Neuronal stem cell (in vitro differentiated cells): Measurements from ENCODE around the gene USHBP1.
A peak's percentile ranks its signal among the peaks of the same experiment; 100 is the strongest.

Experiments
- DNase-seq: peaks from one replicate; pipeline ENCODE4 v3.0.0-alpha.2; 2013; ENCODE audit warnings: low spot score
- H2AFZ ChIP-seq: one replicate; pipeline ENCODE4 v1.6.1; 2013; ENCODE audit warnings: mild to moderate bottlenecking, low read length, inconsistent platforms
- H2AK5ac ChIP-seq: 2 replicates; pipeline ENCODE4 v1.6.1; 2013; ENCODE audit warnings: low read depth, mild to moderate bottlenecking, inconsistent platforms, low read length, moderate library complexity, mixed read lengths
- H2BK120ac ChIP-seq: 2 replicates; pipeline ENCODE4 v1.6.1; 2013; ENCODE audit warnings: low read depth, mild to moderate bottlenecking, inconsistent platforms, low read length, moderate library complexity, mixed read lengths
- H2BK12ac ChIP-seq: one replicate; pipeline ENCODE4 v1.6.1; 2013; ENCODE audit warnings: low read length, inconsistent platforms
- H2BK15ac ChIP-seq: 2 replicates; pipeline ENCODE4 v1.6.1; 2013; ENCODE audit warnings: mild to moderate bottlenecking, low read length, inconsistent platforms, mixed read lengths
- H2BK5ac ChIP-seq: one replicate; pipeline ENCODE4 v1.6.1; 2013; ENCODE audit warnings: inconsistent platforms, mild to moderate bottlenecking, low read length, moderate library complexity
- H3K14ac ChIP-seq: one replicate; pipeline ENCODE4 v1.6.1; 2013; ENCODE audit warnings: low read length, inconsistent platforms
- H3K18ac ChIP-seq: 2 replicates; pipeline ENCODE4 v1.6.1; 2013; ENCODE audit warnings: low read length, inconsistent platforms
- H3K23ac ChIP-seq: 2 replicates; pipeline ENCODE4 v1.6.1; 2013; ENCODE audit warnings: low read depth, mild to moderate bottlenecking, mixed read lengths, low read length, inconsistent platforms; ENCODE audit not compliant: poor library complexity
- H3K27ac ChIP-seq: replicated peaks from 3 replicates; pipeline ENCODE4 v1.5.1; 2013; ENCODE audit warnings: low read length, inconsistent platforms
- H3K27me3 ChIP-seq, 3 experiments: 2 replicates each; pipeline ENCODE4 v1.6.1; 2013; ENCODE audit warnings: low read length in 3 of 3, mild to moderate bottlenecking in 2 of 3, inconsistent platforms in 1 of 3, low read depth in 1 of 3, mixed read lengths in 1 of 3, moderate library complexity in 1 of 3; ENCODE audit not compliant: control insufficient read depth in 3 of 3, insufficient read depth in 3 of 3
- H3K36me3 ChIP-seq, 2 donors: replicated peaks in 1 of 2; 2 replicates each; pipeline ENCODE4 v1.6.1; 2013; ENCODE audit warnings: low read length in 2 of 2; ENCODE audit not compliant: control insufficient read depth in 2 of 2, insufficient read depth in 2 of 2
- H3K4ac ChIP-seq: 2 replicates; pipeline ENCODE4 v1.6.1; 2013; ENCODE audit warnings: inconsistent platforms, mild to moderate bottlenecking, low read length, moderate library complexity
- H3K4me1 ChIP-seq, 2 donors: 1 replicate in 1 of 2; 2 replicates in 1 of 2; pipeline ENCODE4 v1.6.1; 2013; ENCODE audit warnings: low read length in 2 of 2, low read depth in 1 of 2; ENCODE audit not compliant: control insufficient read depth in 2 of 2, insufficient read depth in 1 of 2
- H3K4me2 ChIP-seq: one replicate; pipeline ENCODE4 v1.6.1; 2013; ENCODE audit warnings: mild to moderate bottlenecking, low read length, inconsistent platforms; ENCODE audit not compliant: insufficient read depth, poor library complexity, severe bottlenecking
- H3K4me3 ChIP-seq, 2 donors: 2 replicates each; pipeline ENCODE4 v1.5.1; 2013; ENCODE audit warnings: low read length in 2 of 2, mild to moderate bottlenecking in 2 of 2, inconsistent platforms in 1 of 2, moderate library complexity in 1 of 2
- H3K79me1 ChIP-seq: one replicate; pipeline ENCODE4 v1.6.1; 2013; ENCODE audit warnings: low read depth, mild to moderate bottlenecking, inconsistent platforms, low read length, moderate library complexity
- H3K9ac ChIP-seq: one replicate; pipeline ENCODE4 v1.6.1; 2013; ENCODE audit warnings: mild to moderate bottlenecking, low read depth, low read length, inconsistent platforms; ENCODE audit not compliant: poor library complexity
- H3K9me3 ChIP-seq, 2 donors: replicated peaks in 1 of 2; 2 replicates each; pipeline versions ENCODE3 to v1.6.1; 2013; ENCODE audit warnings: low read length in 2 of 2, mild to moderate bottlenecking in 2 of 2, inconsistent platforms in 1 of 2, low read depth in 1 of 2, mixed read lengths in 1 of 2, moderate library complexity in 1 of 2; ENCODE audit not compliant: control insufficient read depth in 2 of 2, insufficient read depth in 1 of 2
- H4K8ac ChIP-seq: one replicate; pipeline ENCODE4 v1.6.1; 2013; ENCODE audit warnings: low read depth, mild to moderate bottlenecking, inconsistent platforms, low read length, moderate library complexity
- H4K91ac ChIP-seq: one replicate; pipeline ENCODE4 v1.6.1; 2013; ENCODE audit warnings: low read length, low read depth, mild to moderate bottlenecking, inconsistent platforms; ENCODE audit not compliant: poor library complexity
- WGBS, 2 donors: extraction: QIAGEN DNeasy Blood & Tissue Kit; methylation state at CpG; one replicate each; pipeline ENCODE4 v1.1.7; 2013; ENCODE audit warnings: missing lambda C conversion rate in 2 of 2, mixed read lengths in 1 of 2; ENCODE audit not compliant: insufficient read length in 2 of 2, insufficient replicate concordance in 1 of 2; ENCODE audit errors: extremely low coverage in 2 of 2; 5-methylcytosine and 5-hydroxymethylcytosine counted together

USHBP1 gene

DNA sequence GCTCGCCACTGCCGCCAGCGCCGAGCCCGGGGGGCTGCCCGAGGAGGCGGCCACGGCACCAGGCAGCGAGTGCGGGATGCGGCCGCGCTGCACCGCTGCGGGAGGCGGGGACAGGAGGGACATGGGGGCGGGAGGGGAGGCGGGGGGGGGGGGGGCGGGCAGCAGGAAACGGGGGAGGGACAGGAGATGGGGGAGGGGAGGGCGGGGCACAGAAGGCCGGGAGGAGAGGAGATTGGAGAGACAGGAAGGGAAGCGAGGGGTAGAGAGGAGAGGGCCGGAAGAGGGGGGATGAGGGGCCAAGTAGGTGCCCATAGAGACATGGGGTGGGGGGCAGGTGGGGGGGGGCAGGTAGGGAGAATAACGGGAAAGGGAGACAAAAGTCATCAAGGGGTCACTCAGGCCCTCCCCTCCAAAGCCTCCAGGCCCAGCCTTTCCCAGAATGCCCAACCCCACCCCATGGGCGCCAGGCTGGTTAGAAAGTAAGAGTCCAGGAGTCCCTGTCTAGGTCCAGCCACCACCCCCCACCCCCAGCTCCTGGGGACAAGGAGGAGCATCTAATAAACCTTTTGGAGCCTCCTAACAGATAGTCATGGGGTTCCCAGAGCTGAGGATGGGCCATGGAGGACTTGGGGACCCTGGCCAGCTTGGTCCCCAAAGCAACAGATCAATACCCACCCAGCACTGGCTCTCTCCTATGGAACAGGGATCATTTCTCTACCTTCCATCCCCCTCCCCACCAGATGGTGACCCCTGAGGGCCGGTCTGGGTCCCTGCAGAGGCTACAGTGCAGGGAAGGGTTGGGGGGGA is 28.4 kb downstream of the USHBP1 start:
- H2AK5ac ChIP-seq = peak overlapping the region; percentile 2
- peak overlapping the region; percentile 96 for H3K18ac ChIP-seq
- peak overlapping the region; percentile 97 for H3K14ac ChIP-seq
- H3K27me3 ChIP-seq = no peaks in the 10 kb centered on the region
- no peak overlapping the region for H3K4ac ChIP-seq
- H2AFZ ChIP-seq = no peak overlapping the region
- no peaks in the 10 kb centered on the region for H3K9me3 ChIP-seq
- no peak for DNase-seq
- peak overlapping the region; percentile 95 for H2BK5ac ChIP-seq
- no peak overlapping the region for H4K8ac ChIP-seq
- peak overlapping the region; percentile 98 for H3K23ac ChIP-seq
- H3K79me1 ChIP-seq = peaks cover 20% of the 10 kb centered on the region
- H2BK15ac ChIP-seq = no peak overlapping the region
- H3K4me1 ChIP-seq = peaks cover 11 to 12% of the 10 kb centered on the region in 2 donors
- no peak overlapping the region for H2BK12ac ChIP-seq
- H4K91ac ChIP-seq = no peak overlapping the region
- peak overlapping the region; percentile 96 for H3K9ac ChIP-seq
- WGBS, 2 donors = no CpG with 5 or more reads among the region's 27 CpGs
- peaks cover 18 to 79% of the 10 kb centered on the region in 2 donors for H3K36me3 ChIP-seq
- H2BK120ac ChIP-seq = peak overlapping the region; percentile 87
- H3K27ac ChIP-seq = peak overlapping the region; percentile 85
- H3K4me2 ChIP-seq = peak overlapping the region; percentile 93
- H3K4me3 ChIP-seq = peak overlapping the region; percentile 9 to 93

DNA sequence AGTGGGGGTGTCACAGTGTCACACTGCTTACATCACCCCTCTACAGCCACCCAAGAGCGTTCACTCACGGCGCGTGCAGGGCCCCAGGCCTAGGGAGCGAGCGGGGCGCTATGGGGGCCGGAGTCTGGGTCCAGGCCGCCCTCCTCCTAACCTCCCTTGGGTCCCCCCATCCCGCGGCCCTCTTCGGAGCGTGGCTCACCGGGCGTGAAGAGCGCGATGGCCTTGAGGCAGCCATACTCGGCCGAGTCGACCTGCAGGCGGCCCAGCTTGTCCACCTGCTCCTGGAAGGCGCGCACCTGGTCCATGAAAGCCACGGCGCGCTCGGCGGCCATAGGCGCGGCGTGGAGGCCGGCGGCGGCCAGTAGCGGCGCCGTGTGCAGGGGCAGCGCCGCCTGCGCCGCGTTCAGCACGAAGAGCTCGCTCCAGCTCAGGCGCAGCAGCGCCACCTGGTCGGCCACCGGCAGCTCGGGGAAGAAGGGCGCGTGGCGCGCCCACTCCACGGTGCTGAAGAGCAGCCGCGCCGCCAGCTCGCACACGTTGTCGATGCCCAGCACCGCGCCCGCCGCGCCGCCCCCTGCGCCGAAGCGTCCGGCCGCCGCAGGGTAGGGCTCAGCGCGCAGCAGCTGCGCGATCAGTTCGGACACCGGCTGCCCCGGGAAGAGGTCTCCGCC is 29.1 kb downstream of the USHBP1 start:
- peak overlapping the region; percentile 95 for H2BK5ac ChIP-seq
- peak overlapping the region; percentile 9 to 93 for H3K4me3 ChIP-seq
- H3K14ac ChIP-seq = peak overlapping the region; percentile 97
- H4K91ac ChIP-seq = no peak overlapping the region
- peak overlapping the region; percentile 94 for H2BK12ac ChIP-seq
- H2AFZ ChIP-seq = no peak overlapping the region
- H2AK5ac ChIP-seq = peak overlapping the region; percentile 96
- peak overlapping the region; percentile 72 for H4K8ac ChIP-seq
- H3K4me2 ChIP-seq = peak overlapping the region; percentile 93
- H3K18ac ChIP-seq = peak overlapping the region; percentile 96
- H2BK120ac ChIP-seq = peak overlapping the region; percentile 87
- H3K9me3 ChIP-seq = no peaks in the 10 kb centered on the region
- peak overlapping the region; percentile 85 for H3K27ac ChIP-seq
- peak; percentile 74 for DNase-seq
- no peaks in the 10 kb centered on the region for H3K27me3 ChIP-seq
- peak overlapping the region; percentile 96 for H3K9ac ChIP-seq
- peaks cover 17% of the 10 kb centered on the region for H3K79me1 ChIP-seq
- WGBS, 2 donors = no CpG with 5 or more reads among the region's 80 CpGs
- peaks cover 6 to 11% of the 10 kb centered on the region in 2 donors for H3K4me1 ChIP-seq
- H3K23ac ChIP-seq = peak overlapping the region; percentile 98
- peaks cover 18 to 79% of the 10 kb centered on the region in 2 donors for H3K36me3 ChIP-seq
- peak overlapping the region; percentile 76 for H3K4ac ChIP-seq
- H2BK15ac ChIP-seq = peak overlapping the region; percentile 89

GRCh38 chr19:17234911-17235299 is 29.6 kb downstream of the USHBP1 start:
- Histone ChIP-seq H3K27me3 (no peaks in the 10 kb centered on the region), H4K8ac (peak overlapping the region; percentile 72), H4K91ac (no peak overlapping the region), H3K9ac (peak overlapping the region; percentile 96), H3K23ac (peak overlapping the region; percentile 98), H3K4me2 (peak overlapping the region; percentile 93), H3K4ac (no peak overlapping the region), H3K14ac (peak overlapping the region; percentile 97), H3K4me1 (peaks cover 4 to 11% of the 10 kb centered on the region in 2 donors), H2AK5ac (peak overlapping the region; percentile 96), H3K9me3 (no peaks in the 10 kb centered on the region), H3K4me3 (peak overlapping the region in 1 of 2 donors; percentile 93), H2BK120ac (peak overlapping the region; percentile 54), H3K27ac (peak overlapping the region; percentile 85), H2BK12ac (peak overlapping the region; percentile 73), H3K79me1 (peaks cover 17% of the 10 kb centered on the region), H2AFZ (no peak overlapping the region), H3K36me3 (peaks cover 16 to 79% of the 10 kb centered on the region in 2 donors), H2BK15ac (peak overlapping the region; percentile 89), H3K18ac (peak overlapping the region; percentile 96), H2BK5ac (peak overlapping the region; percentile 95)
- DNase-seq = no peak
- no CpG with 5 or more reads among the region's 11 CpGs for WGBS, 2 donors

DNA sequence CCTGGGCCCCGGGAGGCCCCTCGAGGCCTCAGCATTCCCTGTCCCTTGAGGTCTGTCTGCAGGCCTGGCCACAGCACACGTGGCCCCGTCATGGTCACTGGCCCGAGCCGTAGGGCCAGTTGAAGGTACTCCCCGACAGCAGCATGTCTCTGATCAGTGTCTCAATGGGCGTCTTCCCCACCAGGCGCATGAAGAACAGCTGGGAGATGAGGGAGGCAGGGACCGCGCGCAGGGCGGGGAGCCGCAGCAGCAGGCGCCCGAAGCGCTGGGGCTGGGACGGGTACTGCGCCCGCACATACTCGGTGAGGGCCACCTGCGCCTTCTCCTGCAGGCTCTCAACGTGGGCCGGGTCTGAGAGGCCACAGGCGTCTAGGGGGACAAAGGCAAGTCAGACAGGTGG is 32.3 kb downstream of the USHBP1 start:
- DNase-seq = no peak
- H3K27me3 ChIP-seq = no peaks in the 10 kb centered on the region
- no peak overlapping the region for H3K23ac ChIP-seq
- H3K4me1 ChIP-seq = peaks cover 4 to 12% of the 10 kb centered on the region in 2 donors
- no peak overlapping the region for H3K4me2 ChIP-seq
- no peak overlapping the region for H4K8ac ChIP-seq
- no peak overlapping the region for H2BK15ac ChIP-seq
- peaks cover 14 to 68% of the 10 kb centered on the region in 2 donors for H3K36me3 ChIP-seq
- H2BK5ac ChIP-seq = no peak overlapping the region
- no peaks in the 10 kb centered on the region for H3K9me3 ChIP-seq
- H3K14ac ChIP-seq = peak overlapping the region; percentile 56
- H4K91ac ChIP-seq = no peak overlapping the region
- H3K4me3 ChIP-seq = no peak overlapping the region
- H3K9ac ChIP-seq = no peak overlapping the region
- no peak overlapping the region for H3K18ac ChIP-seq
- H3K4ac ChIP-seq = no peak overlapping the region
- H3K27ac ChIP-seq = no peak overlapping the region
- H2AK5ac ChIP-seq = no peak overlapping the region
- H2BK12ac ChIP-seq = no peak overlapping the region
- peaks cover 20% of the 10 kb centered on the region for H3K79me1 ChIP-seq
- H2BK120ac ChIP-seq = no peak overlapping the region
- H2AFZ ChIP-seq = no peak overlapping the region
- no CpG with 5 or more reads among the region's 25 CpGs for WGBS, 2 donors
